HG02623 (cell line): ENCODE data around the gene SLC13A5.
"Not testable (repeated sequence)": the region's sequence is repeated elsewhere in the genome, so short reads cannot be mapped to it uniquely, and the experiment has no call there.

Source experiments
- ATAC-seq: cut with Tn5 transposase; IDR thresholded peaks from one replicate; pipeline ENCODE4 v1.9.1; 2021; ENCODE audit warnings: moderate library complexity; ENCODE audit not compliant: unreplicated experiment

The SLC13A5 gene

DNA sequence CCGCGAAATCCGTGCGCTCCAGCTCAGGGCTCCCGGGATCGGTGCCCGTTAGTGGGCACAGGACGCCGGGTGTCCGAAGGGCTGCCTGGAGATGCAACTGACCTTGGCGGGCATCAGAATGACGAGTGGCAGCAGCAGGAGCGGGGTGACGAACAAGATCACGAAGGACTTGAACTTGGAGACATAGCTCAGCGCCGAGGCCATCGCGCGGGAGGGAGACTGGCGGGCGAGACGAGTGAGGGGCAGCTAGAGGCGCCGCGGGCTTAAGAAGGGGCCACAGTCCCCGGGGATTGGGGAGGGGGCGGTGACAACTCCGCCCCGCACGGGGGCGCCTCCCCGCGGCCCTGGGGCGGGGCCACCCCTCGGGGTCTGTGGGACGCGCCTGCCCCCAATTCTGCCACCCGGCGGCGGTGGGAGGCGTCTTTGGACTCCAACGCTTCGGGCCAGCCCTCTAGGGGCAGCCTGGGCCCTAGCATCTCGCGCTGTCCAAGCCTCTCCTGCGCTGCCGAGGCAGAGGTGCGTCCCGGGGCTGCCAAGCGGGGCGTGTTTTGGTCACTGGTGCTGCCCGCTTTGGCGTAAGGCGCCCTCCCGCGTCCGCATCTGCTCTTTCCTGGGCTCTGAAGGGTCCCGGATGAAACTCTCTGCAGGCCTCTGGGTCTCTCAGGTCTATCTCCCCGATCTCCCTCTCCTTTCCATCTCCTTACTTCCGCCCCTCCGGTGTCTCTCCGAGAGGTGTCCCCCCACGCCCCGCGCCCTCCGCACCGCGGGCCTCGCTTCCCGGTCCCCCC, at the start of gene SLC13A5:
TSS of gene SLC13A5 (minus strand) at position 240 of the 788 bp plus-strand sequence. CDS start at position 204, 36 bp downstream.
- ATAC-seq = no peak

DNA sequence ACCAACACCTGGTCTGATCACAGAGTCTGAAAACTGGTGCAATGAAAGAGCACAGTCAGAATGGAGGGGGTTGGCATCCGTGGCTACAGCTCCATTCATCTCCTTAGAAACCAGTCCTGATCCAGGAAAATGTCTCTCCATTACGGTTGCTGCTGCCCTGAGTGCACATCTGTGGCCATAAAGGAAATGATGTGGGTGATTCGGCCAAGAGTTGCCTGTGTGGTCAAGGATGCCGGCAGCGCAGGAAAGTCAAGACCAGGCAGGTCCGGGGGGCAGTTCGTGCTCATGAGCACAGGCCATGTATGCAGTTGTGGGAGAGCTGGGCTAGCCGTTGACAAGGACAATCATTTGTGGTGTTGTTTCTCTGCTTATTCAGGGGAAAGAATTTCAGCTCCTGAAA, 48.6 kb upstream of the SLC13A5 start:
- no peak for ATAC-seq

DNA sequence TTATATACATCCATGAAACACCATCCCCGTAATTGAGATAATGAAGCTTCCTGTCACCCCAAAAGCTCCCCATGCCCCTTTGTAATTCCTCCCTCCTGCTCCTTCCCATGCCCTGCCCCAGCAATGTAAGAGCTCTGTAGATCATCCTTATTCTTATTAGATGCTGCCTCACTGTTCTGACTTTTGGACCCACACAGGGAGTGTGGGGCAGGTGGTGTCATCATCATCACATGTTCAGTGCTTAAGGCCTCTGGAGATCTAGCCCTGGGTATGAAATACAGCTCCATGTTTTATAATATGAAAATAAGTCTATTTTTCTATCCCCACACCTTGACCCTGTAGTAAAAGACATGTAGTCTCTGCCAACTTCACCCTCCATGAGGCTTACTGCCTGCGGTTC, 44.6 kb upstream of the SLC13A5 start:
- no peak for ATAC-seq

DNA sequence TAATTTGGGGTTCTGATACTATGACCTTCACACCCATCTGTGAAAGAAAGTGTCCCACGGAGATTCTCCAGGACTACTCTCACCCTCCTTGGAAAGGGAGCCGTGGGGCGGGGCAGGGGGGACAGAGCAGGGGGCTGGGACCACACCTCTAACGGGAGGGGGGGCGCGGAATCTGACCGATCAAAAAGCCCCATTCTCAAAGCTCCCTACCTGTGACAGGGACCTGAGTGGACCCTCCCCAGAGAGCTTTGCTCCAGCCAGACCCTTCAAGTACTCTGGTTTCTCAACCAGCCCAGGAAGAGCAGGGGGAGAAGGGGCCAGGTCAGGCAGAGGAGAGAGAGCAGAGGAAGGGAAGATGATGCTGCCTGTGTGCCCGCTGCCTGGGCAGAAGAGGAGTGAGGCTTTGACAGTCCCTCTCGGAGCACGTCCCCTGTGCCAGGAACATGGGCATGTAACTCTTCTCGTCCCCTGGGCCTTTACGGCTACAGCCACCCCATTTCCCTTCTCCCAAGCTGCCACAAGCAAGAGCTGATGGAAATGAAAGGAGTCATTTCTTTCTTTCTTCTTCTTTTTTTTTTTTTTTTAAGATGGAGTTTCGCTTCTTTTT, 43.4 kb upstream of the SLC13A5 start:
- ATAC-seq = no peak

DNA sequence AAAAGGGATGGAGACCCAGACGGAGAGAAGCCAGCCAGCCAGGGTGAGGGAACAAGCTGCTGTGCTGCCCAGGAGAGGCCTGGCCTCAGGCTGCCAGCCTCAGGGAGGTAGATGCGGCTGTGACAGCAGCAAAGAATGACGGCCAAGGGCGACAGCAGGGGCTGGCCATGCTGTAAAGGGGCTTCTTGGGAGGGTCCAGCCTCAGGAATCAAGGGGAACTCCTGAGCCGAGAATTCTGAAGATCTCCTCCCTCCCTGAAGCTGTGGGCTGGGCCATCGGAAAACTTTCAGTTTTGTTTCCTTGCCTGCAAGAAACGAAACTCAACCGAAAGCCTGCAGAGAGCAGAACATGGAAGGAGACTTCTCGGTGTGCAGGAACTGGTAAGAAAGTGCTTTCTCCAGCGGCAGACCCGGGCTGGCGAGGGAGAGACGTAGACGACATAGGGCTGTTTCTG, 42.6 kb upstream of the SLC13A5 start, which contains the start of gene XAF1:
TSS of gene XAF1 (plus strand) at position 316 of the 454 bp plus-strand sequence. CDS start at position 349, 33 bp downstream.
- ATAC-seq = no peak

DNA sequence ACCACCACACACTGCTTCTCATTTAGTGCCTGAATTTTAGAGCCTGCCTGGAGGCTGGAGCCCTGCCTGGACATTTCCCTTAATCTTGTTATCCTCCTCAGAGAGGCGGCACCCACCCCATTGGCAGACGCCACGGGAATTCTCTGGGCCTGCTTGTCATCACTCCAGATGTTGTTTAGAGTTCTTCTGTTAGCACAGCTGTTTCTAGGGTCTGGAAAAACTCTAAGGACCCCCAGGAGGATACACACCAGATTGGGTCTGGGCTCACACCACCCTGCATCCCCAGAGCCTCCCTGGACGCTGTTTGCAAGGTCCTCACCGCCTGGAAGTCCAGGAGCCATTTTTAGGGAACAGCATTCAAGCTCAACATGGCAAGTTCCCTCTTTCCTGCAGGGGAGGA, 42.1 kb upstream of the SLC13A5 start:
- ATAC-seq = no peak

DNA sequence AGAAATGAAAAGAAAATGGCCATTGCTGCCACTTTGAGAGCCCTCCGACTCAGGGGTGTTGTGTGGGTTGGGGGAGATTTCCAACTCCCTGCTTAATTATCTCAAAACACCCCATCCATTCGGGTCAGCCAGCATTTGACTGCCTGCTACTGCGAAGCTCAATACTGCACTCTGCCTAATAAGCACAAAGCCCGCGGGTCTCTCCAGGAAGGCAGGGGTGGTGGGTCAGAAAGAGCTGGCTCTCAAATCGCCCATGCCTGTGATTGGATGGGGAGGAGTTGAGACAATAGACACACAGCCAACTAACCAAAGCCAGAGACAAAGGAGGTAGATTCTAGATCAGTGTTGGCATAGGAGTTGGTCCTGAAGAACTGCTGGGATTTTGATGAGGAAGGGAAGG, 40.4 kb upstream of the SLC13A5 start:
- no peak for ATAC-seq

DNA sequence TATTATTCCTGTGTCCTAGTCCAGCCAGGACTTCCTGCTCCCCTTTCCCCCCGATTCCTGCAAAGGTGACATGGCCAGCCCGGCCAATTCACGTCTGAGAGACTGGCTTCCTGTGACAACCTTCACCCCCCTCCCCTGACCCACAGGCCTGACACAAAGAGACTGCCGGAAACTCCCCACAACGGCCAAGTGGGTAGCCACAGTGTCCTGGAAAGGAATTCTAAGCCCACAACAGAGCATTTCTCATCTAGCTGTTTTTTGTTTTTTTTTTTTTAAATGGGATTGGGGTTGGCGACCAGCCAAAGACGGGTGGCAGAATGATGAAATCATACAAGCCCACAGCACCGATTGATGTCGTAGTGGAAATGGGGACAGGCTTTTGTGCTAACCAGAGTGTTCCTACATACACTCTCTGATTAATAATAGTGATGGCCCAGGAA, 39.9 kb upstream of the SLC13A5 start:
- ATAC-seq = no peak

DNA sequence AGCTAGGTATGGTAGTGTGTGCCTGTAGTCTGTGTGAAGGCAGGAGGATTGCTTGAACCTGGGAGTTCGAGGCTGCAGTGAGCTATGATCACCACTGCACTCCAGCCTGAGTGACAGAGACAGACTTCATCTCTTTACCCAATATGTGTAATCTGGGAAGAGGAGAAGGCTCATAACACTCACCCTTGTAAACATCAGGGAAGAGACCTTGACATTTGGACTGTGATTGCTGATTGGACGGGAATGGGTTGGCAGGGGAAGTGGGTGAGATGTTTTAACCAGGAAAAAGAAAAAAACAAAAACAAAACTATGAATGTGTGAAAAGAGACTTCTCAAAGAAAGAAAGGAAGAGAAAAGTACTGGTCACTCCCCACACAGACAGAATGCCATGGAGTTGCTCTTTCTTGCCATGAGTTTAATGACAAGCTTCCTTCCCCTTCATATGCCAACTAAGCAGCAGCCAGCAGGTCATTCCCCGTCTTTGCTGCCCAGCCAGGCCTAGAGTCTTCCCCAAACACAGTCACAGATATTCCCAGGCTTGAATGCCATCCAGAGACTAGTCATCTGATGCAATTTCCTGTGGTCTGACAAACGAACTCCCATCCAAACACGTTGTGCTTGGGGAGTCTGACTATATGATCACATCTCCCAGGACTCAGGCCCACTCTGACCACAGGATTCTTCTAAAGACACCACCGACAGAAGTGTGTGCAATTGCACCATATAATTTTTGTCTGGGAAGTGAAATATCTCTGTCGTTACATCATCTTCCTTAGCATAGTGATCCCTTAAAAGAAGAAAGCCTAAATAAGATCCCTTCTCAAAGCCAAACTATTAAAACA, 39.1 kb upstream of the SLC13A5 start:
- no peak for ATAC-seq

DNA sequence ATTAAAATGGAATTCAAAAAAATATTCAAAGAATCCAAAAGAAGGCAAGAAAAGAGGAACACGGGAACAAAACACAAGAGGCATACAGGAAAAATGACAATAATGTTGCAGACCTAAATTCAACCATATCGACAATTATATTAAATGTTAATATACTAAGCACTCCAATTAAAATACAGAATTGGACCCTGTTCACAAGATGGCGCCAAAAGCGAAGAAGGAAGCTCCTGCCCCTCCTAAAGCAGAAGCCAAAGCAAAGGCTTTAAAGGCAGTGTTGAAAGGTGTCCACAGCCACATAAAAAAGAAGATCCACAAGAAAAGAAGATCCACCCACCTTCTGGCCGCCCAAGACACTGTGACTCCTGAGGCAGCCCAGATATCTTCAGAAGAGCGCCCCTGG, 36.4 kb upstream of the SLC13A5 start:
- ATAC-seq = no peak

DNA sequence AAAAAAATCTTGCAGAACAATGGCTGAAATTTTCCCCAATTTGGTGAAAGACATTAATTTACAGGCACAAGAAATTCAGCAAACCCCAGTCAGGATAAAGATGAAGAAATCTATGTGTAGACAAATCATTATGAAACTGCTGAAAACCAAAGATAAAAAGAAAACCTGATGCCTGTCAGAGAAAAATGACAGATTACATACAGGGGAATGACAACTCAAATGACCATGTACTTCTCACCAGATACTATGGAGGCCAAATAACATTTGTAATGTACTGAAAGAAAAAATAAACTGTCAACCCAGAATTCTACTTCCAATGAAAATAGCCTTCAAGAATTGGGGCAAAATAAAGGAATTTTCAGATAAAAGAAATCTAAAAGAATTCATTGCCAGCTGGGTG, 35.4 kb upstream of the SLC13A5 start:
- ATAC-seq = no peak

DNA sequence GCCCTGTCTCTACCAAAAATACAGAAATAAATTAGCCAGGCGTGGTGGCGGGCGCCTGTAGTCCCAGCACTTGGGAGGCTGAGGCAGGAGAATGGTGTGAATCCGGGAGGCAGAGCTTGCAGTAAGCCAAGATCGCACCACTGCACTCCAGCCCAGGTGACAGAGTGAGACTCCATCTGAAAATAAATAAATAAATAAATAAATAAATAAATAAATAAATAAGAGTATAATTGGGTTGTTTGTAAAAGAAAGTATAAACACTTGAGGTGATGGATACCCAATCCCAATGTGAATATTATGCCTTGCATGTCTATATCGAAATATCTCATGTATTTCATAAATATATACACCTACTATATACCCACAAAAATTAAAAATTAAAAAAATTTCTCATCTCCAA, 33.5 kb upstream of the SLC13A5 start:
- not testable (repeated sequence) for ATAC-seq

DNA sequence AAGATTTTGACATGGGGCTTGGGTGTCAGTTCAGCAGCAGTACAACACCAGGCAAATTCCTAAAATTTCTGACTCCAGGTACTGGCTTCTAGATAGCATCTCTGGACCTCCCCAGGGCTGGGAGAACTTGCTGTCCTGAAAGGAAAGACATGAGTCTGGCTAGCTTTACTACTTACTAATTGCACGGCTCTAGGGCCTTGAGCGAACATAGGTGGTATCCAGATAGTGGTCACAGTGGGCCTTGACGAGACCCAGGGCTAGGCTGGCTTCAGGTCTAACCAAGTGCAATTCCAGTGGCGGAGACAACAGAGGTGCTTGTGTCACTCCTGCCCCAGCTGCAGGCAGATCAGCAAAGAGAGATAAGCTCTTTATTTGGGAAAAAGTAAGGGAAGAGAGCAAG, 16.4 kb upstream of the SLC13A5 start:
- no peak for ATAC-seq

DNA sequence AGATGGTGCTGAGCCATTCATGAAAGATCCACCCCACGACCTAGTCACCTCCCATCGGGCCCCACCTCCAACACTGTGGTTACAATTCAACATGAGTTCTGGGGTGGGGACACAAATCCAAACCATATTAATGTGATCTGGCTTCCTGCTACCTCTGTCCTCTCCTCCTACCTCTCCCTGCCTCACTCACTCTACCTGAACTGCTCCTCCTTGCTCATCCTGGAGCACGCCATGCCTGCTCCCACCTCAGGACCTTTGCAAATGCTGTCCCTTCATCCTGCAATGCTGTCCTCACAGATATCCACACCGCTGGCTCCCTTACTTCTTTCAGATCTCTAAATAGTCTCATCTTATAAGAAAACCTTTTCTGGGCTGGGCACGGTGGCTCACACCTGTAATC, 10.8 kb upstream of the SLC13A5 start:
- ATAC-seq = no peak

DNA sequence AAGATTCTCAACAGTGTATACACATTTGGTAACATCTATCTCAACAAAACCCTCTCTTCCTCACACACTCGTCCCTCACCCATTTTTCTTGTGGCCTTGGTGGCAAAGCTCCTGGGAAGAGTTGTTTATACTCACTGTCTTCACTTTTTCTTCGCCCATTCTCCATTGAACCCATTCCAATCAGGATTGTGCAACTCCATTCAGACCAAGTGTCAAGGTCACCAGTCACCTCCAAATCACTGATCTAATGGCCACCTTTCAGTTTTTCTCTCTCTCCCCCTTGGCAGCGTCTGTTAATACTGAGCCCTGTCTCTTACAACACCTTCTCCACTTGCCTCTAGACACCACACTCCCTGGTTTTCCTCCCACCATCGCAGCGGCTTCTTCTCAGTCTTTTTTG, 8.6 kb upstream of the SLC13A5 start:
- no peak for ATAC-seq

DNA sequence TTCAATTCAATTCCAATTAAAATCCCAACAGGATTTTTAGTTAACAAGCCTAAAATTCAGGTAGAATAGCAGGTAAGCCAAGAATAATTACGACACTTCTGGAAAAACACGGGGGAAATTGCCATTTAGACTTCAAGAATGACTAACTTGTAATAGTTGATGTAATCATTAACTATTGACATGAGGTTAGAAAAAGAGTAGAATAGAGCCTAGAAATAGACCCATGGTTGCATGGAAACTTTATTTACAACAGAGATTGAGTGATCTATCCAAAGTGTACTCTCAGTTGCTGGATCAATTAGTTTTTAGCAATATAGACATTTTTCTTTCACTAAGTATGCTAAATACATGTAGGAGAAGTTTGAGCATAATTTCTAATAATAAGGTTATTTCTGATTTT, 3.6 kb upstream of the SLC13A5 start:
- ATAC-seq = no peak

DNA sequence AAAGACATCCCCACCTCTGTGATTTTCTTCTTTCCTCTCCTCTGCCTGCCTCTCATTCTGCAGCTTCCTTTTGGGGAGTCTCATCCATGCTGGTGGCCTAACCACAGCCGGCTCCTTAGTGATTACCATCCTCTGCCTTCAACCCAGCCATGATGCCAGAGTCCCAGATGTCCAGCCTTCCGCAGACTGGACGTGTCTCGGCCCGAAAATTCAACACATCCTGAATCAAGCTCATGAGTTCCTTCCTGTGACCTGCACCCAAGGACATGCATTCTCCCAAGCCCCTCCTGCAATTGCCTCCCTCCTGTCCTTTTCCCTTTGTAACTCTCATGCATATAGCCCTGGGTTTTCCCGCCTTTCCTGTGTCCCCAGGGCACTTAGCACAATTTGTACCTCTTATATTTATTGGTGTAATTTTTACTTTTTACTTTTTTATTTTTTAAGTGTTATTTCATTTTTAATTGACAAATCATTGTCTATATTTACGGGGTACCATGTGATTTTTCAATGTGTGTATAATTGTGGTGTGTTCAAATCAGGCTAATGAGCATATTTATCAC, 1.2 kb upstream of the SLC13A5 start:
- ATAC-seq = no peak

DNA sequence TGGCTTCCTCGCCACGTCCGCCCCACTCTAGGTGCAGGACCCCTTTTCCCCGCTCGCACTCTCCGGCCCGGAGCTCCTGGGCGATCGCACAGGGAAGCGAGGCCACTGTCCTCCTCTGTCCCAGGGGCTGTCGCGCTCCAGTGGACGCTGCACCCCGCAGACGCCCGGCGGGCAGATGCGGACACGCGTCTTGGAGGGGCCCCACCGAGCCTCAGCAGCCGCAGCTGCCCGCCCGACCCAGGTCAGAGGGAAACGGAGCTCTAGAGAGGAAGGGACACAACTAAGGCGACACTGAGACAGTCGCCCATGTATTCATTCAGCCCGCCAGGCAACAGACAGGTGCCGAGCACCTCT, 726 bp upstream of the SLC13A5 start:
- ATAC-seq = no peak

DNA sequence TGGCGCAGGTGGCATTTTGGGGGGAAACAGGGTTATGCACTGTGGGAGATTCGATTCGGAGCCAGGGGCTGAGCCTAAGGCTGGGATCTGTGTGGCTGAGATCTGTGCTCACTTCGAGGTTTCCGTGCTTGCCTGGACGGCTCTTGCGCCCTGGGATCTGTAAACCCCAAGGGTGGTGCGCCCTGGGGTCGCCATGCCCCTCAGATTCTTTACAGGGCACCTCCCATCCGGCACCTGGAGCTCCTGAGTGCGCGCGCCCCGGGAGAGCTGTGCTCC, 377 bp downstream of the SLC13A5 start:
- no peak for ATAC-seq

DNA sequence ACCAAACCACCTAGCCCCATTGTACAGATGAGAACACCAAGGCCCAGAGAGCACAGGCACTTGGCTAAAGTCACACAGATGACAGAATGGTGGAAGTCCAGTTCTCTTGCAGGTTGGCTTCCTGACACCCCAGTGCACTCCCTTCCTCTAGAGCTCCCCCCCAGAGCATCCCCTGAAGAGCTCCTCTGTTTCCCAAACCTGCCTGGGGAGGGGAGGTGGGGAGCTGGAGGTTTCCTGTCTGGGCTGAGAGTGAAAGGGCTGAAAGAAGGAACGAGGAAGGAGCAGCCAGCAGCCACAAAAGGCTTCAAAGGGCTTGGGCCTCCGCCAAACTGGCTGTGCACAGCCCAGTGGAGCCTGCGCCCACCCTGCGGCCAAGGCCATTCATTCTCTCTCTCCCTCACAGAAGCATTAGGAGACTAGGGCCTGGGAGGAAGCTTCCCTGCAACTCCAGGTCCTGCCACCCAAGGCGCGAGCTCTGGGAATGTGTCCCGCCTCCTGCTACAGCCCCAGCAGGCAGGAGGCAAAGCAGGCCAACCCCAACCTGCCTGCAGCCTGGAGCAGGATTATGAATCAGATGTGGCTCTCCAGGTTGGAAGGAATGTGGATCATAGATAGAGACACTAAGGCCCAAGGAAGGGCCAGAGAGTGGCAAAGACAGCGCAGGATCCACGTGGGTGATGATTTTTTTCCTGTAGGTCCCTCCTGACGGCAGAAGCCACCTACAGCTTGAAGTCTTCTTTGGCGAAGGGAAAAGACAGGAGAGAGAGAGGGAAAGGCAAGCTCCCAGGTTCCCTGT, 913 bp downstream of the SLC13A5 start:
- ATAC-seq = no peak

DNA sequence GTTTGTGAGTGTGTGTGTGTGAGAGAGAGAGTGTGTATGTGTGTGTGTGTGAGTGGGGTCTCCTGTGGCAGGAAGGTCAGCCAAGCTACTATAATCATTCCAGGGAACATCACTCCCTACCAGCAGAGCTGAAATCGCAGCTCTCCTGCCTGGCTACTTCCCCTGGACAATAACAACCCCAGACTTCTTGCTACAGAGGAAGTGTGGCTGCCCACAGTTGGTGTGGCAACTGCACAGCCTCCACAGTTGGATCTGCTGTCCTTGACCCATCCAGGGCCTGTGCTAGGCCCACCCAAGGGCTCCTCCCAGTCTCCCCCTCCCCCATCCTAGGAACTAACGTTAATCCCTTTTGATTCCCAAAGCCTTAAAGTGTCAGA, 1.5 kb downstream of the SLC13A5 start:
- ATAC-seq = no peak
